ENCODE data around the gene EXOC3L1. TPM values are rescaled to one million over a fixed set of nuclear protein-coding genes. Genes with fewer than 3 reads are reported as not detected.

EXOC3L1 gene
- total and polyA plus RNA-seq, 2 of the 13 experiments (the other 11 are each of a cell fraction or from before 2014, with no cell fraction given) = 0.12 TPM; not detected in 1

DNA sequence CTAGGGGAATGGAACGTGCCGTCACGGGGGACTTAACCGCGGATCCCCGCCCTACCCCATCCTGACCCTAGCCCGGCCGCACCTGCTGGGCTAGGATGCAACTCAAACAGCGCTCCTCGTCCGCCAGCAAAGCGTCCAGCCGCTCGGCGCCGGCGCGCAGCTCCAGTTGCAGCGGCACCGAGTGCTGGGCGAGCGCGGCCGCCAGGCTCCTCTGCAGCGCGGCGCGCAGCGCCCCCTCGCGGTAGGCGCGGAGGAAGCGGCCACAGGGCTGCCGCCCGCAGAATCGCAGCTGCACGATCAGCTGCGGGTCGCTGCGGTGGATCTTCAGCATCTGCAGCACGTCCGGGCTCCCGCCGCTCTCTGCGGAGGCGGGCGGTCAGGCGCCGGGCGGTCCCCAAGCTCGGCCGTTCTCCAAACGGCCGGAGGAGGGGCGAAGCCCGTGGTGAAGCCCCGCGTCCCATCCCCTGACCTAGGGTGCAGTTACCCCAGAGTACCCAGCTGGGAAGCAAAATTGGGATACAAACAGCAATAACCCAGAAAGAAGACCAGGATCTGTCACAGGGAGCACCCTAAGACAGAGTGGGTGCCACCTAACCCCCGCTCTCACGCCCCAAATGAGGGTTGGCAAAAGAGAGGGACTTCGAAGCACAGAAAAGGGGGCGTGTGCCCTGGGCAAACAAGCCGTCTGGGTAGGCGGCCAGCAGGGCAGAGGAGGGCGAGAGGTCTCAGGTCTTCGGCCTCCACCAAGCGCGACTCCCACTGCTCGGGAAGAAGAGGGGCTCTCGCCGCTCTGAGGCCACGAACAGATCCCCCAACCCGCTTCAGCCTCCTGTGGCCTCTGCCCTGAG lies 34.4 kb downstream of the EXOC3L1 start (continued):
- TF ChIP-seq ZSCAN30 (CRISPR knock-in tag; IDR thresholded peaks at IDR 0.05) = no peak
- TF ChIP-seq CHD4 (IDR thresholded peaks at IDR 0.05; ENCODE audit: borderline replicate concordance, low read length) = no peak
- TF ChIP-seq, protein P1, sequence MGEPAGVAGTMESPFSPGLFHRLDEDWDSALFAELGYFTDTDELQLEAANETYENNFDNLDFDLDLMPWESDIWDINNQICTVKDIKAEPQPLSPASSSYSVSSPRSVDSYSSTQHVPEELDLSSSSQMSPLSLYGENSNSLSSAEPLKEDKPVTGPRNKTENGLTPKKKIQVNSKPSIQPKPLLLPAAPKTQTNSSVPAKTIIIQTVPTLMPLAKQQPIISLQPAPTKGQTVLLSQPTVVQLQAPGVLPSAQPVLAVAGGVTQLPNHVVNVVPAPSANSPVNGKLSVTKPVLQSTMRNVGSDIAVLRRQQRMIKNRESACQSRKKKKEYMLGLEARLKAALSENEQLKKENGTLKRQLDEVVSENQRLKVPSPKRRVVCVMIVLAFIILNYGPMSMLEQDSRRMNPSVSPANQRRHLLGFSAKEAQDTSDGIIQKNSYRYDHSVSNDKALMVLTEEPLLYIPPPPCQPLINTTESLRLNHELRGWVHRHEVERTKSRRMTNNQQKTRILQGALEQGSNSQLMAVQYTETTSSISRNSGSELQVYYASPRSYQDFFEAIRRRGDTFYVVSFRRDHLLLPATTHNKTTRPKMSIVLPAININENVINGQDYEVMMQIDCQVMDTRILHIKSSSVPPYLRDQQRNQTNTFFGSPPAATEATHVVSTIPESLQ (CRISPR knock-in tag; conservative IDR thresholded peaks at IDR 0.05) = no peak
- peak; percentile 26 for TF ChIP-seq AGO2 (optimal IDR thresholded peaks at IDR 0.05; ENCODE audit: low read depth, low read length)
- TF ChIP-seq ZNF546 (CRISPR knock-in tag; conservative IDR thresholded peaks at IDR 0.05) = 0 out of 2 replicates have a peak, but pooled peaks have one; percentile 41
- no peak for TF ChIP-seq TOE1 (CRISPR knock-in tag; IDR thresholded peaks at IDR 0.05)
- TF ChIP-seq ZNF331 (CRISPR knock-in tag; IDR thresholded peaks at IDR 0.05) = peak; percentile 71
- TF ChIP-seq, protein P2, sequence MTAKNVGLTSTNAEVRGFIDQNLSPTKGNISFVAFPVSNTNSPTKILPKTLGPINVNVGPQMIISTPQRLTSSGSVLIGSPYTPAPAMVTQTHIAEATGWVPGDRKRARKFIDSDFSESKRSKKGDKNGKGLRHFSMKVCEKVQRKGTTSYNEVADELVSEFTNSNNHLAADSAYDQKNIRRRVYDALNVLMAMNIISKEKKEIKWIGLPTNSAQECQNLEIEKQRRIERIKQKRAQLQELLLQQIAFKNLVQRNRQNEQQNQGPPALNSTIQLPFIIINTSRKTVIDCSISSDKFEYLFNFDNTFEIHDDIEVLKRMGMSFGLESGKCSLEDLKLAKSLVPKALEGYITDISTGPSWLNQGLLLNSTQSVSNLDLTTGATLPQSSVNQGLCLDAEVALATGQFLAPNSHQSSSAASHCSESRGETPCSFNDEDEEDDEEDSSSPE (CRISPR knock-in tag; IDR thresholded peaks at IDR 0.05) = peak; percentile 71
- peak; percentile 25; the same call in 1 of the 2 replicates for TF ChIP-seq ZNF607 (CRISPR knock-in tag; IDR thresholded peaks at IDR 0.05; ENCODE audit: borderline replicate concordance)
- TF ChIP-seq SNAPC2 (CRISPR knock-in tag; IDR thresholded peaks at IDR 0.05) = no peak
- peak; percentile 60 for TF ChIP-seq SAP130 (CRISPR knock-in tag; IDR thresholded peaks at IDR 0.05; ENCODE audit: low read depth)
- TF ChIP-seq, protein P3, sequence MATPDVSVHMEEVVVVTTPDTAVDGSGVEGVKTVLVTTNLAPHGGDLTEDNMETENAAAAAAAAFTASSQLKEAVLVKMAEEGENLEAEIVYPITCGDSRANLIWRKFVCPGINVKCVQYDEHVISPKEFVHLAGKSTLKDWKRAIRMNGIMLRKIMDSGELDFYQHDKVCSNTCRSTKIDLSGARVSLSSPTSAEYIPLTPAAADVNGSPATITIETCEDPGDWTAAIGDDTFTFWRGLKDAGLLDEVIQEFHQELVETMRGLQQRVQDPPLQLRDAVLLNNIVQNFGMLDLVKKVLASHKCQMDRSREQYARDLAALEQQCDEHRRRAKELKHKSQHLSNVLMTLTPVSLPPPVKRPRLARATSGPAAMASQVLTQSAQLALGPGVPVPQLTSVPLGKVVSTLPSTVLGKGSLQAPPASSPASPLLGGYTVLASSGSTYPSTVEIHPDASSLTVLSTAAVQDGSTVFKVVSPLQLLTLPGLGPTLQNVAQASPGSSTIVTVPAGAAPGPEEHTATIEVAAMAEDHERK (CRISPR knock-in tag; IDR thresholded peaks at IDR 0.05; ENCODE audit: low read depth) = no peak
- no peak for TF ChIP-seq ZKSCAN8 (CRISPR knock-in tag; IDR thresholded peaks at IDR 0.05; ENCODE audit: borderline replicate concordance)
- TF ChIP-seq, protein P4, sequence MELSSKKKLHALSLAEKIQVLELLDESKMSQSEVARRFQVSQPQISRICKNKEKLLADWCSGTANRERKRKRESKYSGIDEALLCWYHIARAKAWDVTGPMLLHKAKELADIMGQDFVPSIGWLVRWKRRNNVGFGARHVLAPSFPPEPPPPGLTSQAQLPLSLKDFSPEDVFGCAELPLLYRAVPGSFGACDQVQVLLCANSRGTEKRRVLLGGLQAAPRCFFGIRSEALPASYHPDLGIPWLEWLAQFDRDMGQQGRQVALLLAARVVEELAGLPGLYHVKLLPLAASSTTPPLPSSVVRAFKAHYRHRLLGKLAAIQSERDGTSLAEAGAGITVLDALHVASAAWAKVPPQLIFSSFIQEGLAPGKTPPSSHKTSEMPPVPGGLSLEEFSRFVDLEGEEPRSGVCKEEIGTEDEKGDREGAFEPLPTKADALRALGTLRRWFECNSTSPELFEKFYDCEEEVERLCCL (CRISPR knock-in tag; IDR thresholded peaks at IDR 0.05; ENCODE audit: borderline replicate concordance) = no peak
- TF ChIP-seq ZNF124 (CRISPR knock-in tag; IDR thresholded peaks at IDR 0.05) = peak; percentile 72; the same call in 1 of the 2 replicates
- TF ChIP-seq, protein P5, sequence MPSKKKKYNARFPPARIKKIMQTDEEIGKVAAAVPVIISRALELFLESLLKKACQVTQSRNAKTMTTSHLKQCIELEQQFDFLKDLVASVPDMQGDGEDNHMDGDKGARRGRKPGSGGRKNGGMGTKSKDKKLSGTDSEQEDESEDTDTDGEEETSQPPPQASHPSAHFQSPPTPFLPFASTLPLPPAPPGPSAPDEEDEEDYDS (CRISPR knock-in tag; IDR thresholded peaks at IDR 0.05) = peak; percentile 19; the same call in 1 of the 2 replicates
- no peak for TF ChIP-seq ATF7 (IDR thresholded peaks at IDR 0.05)
- no peak for TF ChIP-seq ATF7 (CRISPR knock-in tag; IDR thresholded peaks at IDR 0.05)
- TF ChIP-seq, protein P6, sequence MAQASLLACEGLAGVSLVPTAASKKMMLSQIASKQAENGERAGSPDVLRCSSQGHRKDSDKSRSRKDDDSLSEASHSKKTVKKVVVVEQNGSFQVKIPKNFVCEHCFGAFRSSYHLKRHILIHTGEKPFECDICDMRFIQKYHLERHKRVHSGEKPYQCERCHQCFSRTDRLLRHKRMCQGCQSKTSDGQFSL (CRISPR knock-in tag; IDR thresholded peaks at IDR 0.05) = 0 out of 2 replicates have a peak, but pooled peaks have one; percentile 60
- TF ChIP-seq ZNF891 (CRISPR knock-in tag; IDR thresholded peaks at IDR 0.05) = no peak
- TF ChIP-seq EHMT2 (IDR thresholded peaks at IDR 0.05; ENCODE audit: borderline replicate concordance, low read depth, low read length) = no peak
- no peak for TF ChIP-seq ZNF468 (CRISPR knock-in tag; IDR thresholded peaks at IDR 0.05)

All from HepG2 (cell line).